Measurements from ENCODE around the gene LIPN.

GRCh38 chr10:88730864-88731263, 29.0 kb upstream of the LIPN start:
- TF ChIP-seq EZH2phosphoT487 (IDR thresholded peaks at IDR 0.05; ENCODE audit: low read depth) = no peak
- no peak for TF ChIP-seq CTCF (IDR thresholded peaks at IDR 0.05; ENCODE audit: low read depth, low read length)

Measured in OCI-LY3 (cell line).